ENCODE measurements around the gene ST8SIA6. TPM values are rescaled to one million over a fixed set of nuclear protein-coding genes. Genes with fewer than 3 reads are reported as not detected.

Gene ST8SIA6
- total RNA-seq, 2 experiments from 2014 or later: 0.19 to 0.34 TPM

GRCh38 chr10:17278607-17279240 is 175.7 kb downstream of the ST8SIA6 start:
- intact Hi-C loops (cut with DNase I, micrococcal nuclease): no loop called here
- H3K4me1 ChIP-seq (ENCODE audit: insufficient read depth, low read length): no peaks in the 10 kb centered on the region
- CTCF ChIA-PET: no interaction called here
- Mint-ChIP-seq H3K4me1 (ENCODE audit: low read depth) (no peaks in the 10 kb centered on the region), H3K27me3 (peaks cover 7% of the 10 kb centered on the region), H3K4me3 (no peak overlapping the region), H3K36me3 (ENCODE audit: low read depth) (peaks cover 6% of the 10 kb centered on the region), H3K27ac (no peak overlapping the region), H3K9me3 (peaks cover 11% of the 10 kb centered on the region)
- no peak for DNase-seq
- peaks cover 8 to 21% of the 10 kb centered on the region in 2 experiments for H3K9me3 ChIP-seq (ENCODE audit: control insufficient read depth in 1 of 2, insufficient read depth in 1 of 2, low read length in 2 of 2)
- no peak overlapping the region for H3K27ac ChIP-seq (ENCODE audit: low read depth in 1 of 2, low read length in 2 of 2)
- no peaks in the 10 kb centered on the region for H3K36me3 ChIP-seq (ENCODE audit: insufficient read depth, low read length)
- H3K27me3 ChIP-seq (ENCODE audit: control insufficient read depth in 1 of 2, insufficient read depth in 2 of 2, low read length in 2 of 2): peaks cover 0 to 6% of the 10 kb centered on the region in 2 experiments
- ATAC-seq (ENCODE audit: poor library complexity): no peak
- H3K4me3 ChIP-seq (ENCODE audit: low read length): no peak overlapping the region
- POLR2A ChIA-PET: no interaction called here
- TF ChIP-seq, protein P1, sequence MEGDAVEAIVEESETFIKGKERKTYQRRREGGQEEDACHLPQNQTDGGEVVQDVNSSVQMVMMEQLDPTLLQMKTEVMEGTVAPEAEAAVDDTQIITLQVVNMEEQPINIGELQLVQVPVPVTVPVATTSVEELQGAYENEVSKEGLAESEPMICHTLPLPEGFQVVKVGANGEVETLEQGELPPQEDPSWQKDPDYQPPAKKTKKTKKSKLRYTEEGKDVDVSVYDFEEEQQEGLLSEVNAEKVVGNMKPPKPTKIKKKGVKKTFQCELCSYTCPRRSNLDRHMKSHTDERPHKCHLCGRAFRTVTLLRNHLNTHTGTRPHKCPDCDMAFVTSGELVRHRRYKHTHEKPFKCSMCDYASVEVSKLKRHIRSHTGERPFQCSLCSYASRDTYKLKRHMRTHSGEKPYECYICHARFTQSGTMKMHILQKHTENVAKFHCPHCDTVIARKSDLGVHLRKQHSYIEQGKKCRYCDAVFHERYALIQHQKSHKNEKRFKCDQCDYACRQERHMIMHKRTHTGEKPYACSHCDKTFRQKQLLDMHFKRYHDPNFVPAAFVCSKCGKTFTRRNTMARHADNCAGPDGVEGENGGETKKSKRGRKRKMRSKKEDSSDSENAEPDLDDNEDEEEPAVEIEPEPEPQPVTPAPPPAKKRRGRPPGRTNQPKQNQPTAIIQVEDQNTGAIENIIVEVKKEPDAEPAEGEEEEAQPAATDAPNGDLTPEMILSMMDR (IDR thresholded peaks at IDR 0.05): no peak

DNA sequence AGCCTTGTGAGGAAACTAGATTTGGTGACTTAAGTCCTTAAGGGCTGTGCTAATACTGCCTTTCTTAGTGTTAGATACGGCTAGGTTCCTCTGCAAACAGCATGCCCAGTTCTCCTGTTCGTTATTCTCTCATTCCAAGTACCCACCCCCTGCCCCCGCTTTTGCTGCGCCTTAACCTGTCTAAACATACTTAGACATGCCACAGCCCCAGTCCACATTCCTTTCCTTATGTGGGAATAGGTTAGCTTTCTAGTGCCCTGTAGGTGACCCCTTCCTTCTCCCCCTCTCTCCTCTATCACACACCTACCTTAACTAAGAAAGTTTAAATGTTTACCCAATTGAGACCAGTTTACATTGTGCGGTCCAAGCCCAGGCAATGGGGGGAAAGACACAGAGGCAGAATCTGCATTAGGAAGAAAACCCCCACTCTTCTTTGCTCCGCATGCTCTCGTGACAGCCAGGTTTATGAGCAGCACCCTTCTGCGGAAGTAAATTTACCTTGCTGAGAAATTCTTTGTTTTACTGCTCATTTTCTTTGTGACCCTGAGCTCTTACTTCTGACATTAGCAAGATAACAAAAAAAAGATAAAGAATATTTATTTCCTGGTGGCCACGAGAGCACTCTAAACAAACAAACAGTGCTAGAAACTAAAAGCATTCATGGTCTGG is 177.5 kb downstream of the ST8SIA6 start:
- H3K9me3 ChIP-seq (ENCODE audit: control insufficient read depth in 1 of 2, insufficient read depth in 1 of 2, low read length in 2 of 2): peaks cover 0 to 8% of the 10 kb centered on the region in 2 experiments
- H3K27ac ChIP-seq (ENCODE audit: low read depth in 1 of 2, low read length in 2 of 2): no peak overlapping the region
- ChIA-PET CTCF (no interaction called here), POLR2A (no interaction called here)
- peaks cover 0 to 6% of the 10 kb centered on the region in 2 experiments for H3K27me3 ChIP-seq (ENCODE audit: control insufficient read depth in 1 of 2, insufficient read depth in 2 of 2, low read length in 2 of 2)
- H3K36me3 Mint-ChIP-seq (ENCODE audit: low read depth): peaks cover 3% of the 10 kb centered on the region
- H3K27ac Mint-ChIP-seq: no peak overlapping the region
- no peak for ATAC-seq (ENCODE audit: poor library complexity)
- H3K36me3 ChIP-seq (ENCODE audit: insufficient read depth, low read length): no peaks in the 10 kb centered on the region
- H3K4me3 ChIP-seq (ENCODE audit: low read length): no peak overlapping the region
- H3K4me3 Mint-ChIP-seq: no peak overlapping the region
- no peak for DNase-seq
- no peaks in the 10 kb centered on the region for H3K4me1 ChIP-seq (ENCODE audit: insufficient read depth, low read length)
- intact Hi-C loops (cut with DNase I, micrococcal nuclease): no loop called here
- TF ChIP-seq, protein P1 (IDR thresholded peaks at IDR 0.05): no peak
- no peaks in the 10 kb centered on the region for H3K4me1 Mint-ChIP-seq (ENCODE audit: low read depth)
- H3K27me3 Mint-ChIP-seq: peaks cover 7% of the 10 kb centered on the region
- H3K9me3 Mint-ChIP-seq: peaks cover 4% of the 10 kb centered on the region

GRCh38 chr10:17273403-17273802 is 181.0 kb downstream of the ST8SIA6 start:
- Histone ChIP-seq H3K4me1 (ENCODE audit: insufficient read depth, low read length) (no peaks in the 10 kb centered on the region), H3K36me3 (ENCODE audit: insufficient read depth, low read length) (no peaks in the 10 kb centered on the region), H3K27ac (ENCODE audit: low read depth in 1 of 2, low read length in 2 of 2) (no peak overlapping the region), H3K27me3 (ENCODE audit: control insufficient read depth in 1 of 2, insufficient read depth in 2 of 2, low read length in 2 of 2) (peaks cover 2 to 6% of the 10 kb centered on the region in 2 experiments), H3K9me3 (ENCODE audit: control insufficient read depth in 1 of 2, insufficient read depth in 1 of 2, low read length in 2 of 2) (peaks cover 0 to 8% of the 10 kb centered on the region in 2 experiments), H3K4me3 (ENCODE audit: low read length) (no peak overlapping the region)
- CTCF ChIA-PET: no interaction called here
- POLR2A ChIA-PET: no interaction called here
- no peaks in the 10 kb centered on the region for H3K9me3 Mint-ChIP-seq
- no peak overlapping the region for H3K27ac Mint-ChIP-seq
- H3K4me1 Mint-ChIP-seq (ENCODE audit: low read depth): no peaks in the 10 kb centered on the region
- H3K4me3 Mint-ChIP-seq: no peak overlapping the region
- H3K36me3 Mint-ChIP-seq (ENCODE audit: low read depth): no peaks in the 10 kb centered on the region
- DNase-seq: no peak
- TF ChIP-seq, protein P1 (IDR thresholded peaks at IDR 0.05): no peak
- intact Hi-C loops (cut with DNase I, micrococcal nuclease): no loop called here
- H3K27me3 Mint-ChIP-seq: peaks cover 10% of the 10 kb centered on the region
- no peak for ATAC-seq (ENCODE audit: poor library complexity)

All from CD4-positive, alpha-beta T cell (primary cell).